Fibroblast of lung (primary cell): ENCODE results near the gene OPRM1. TPM values are rescaled to one million over a fixed set of nuclear protein-coding genes. Genes with fewer than 3 reads are reported as not detected.

ENCODE experiments used
- DNase-seq, 2 donors: peaks; one replicate each; pipeline versions ENCODE4 v3.0.0 to v3.0.0-alpha.2; 2010; ENCODE audit warnings: low read depth in 2 of 2
- H2AFZ ChIP-seq: 2 replicates; pipeline ENCODE4 v1.5.1; 2012; ENCODE audit warnings: low read length, control low read depth, inconsistent platforms
- H3K27ac ChIP-seq: 2 replicates; pipeline ENCODE4 v1.5.1; 2011; ENCODE audit warnings: low read length, control low read depth; ENCODE audit not compliant: insufficient read depth
- H3K27me3 ChIP-seq: 2 replicates; pipeline ENCODE4 v1.5.1; 2011; ENCODE audit warnings: mild to moderate bottlenecking, low read length; ENCODE audit not compliant: control insufficient read depth, insufficient read depth
- H3K36me3 ChIP-seq: 2 replicates; pipeline ENCODE4 v1.5.1; 2011; ENCODE audit warnings: low read length; ENCODE audit not compliant: control insufficient read depth, insufficient read depth
- H3K4me1 ChIP-seq: 2 replicates; pipeline ENCODE4 v1.5.1; 2011; ENCODE audit warnings: low read length; ENCODE audit not compliant: control insufficient read depth, insufficient read depth; ENCODE audit errors: extremely low read depth
- H3K4me2 ChIP-seq: 2 replicates; pipeline ENCODE4 v1.5.1; 2011; ENCODE audit warnings: low read length, control low read depth; ENCODE audit not compliant: insufficient read depth; ENCODE audit errors: extremely low read depth
- H3K4me3 ChIP-seq, 4 experiments: fragments of 200-600 bp in 1 of 4; sonication (generic) in 1 of 4; replicated peaks in 1 of 4; 2 replicates each; pipeline ENCODE4 v1.5.1; 2011 to 2016; ENCODE audit warnings: low read length in 4 of 4, low read depth in 3 of 4, mild to moderate bottlenecking in 3 of 4, control low read depth in 2 of 4, inconsistent platforms in 1 of 4, mixed read lengths in 1 of 4; ENCODE audit not compliant: insufficient read depth in 1 of 4; ENCODE audit errors: control extremely low read depth in 1 of 4
- H3K79me2 ChIP-seq: 2 replicates; pipeline ENCODE4 v1.5.1; 2012; ENCODE audit warnings: mild to moderate bottlenecking, low read length, inconsistent platforms; ENCODE audit not compliant: control insufficient read depth, insufficient read depth
- H3K9ac ChIP-seq: 2 replicates; pipeline ENCODE4 v1.5.1; 2011; ENCODE audit warnings: mild to moderate bottlenecking, low read length, control low read depth; ENCODE audit not compliant: insufficient read depth
- H3K9me3 ChIP-seq: 2 replicates; pipeline ENCODE4 v1.5.1; 2012; ENCODE audit warnings: low read depth, low read length; ENCODE audit not compliant: control insufficient read depth, insufficient read depth
- H4K20me1 ChIP-seq: 2 replicates; pipeline ENCODE4 v1.5.1; 2011; ENCODE audit warnings: low read length; ENCODE audit not compliant: control insufficient read depth, insufficient read depth; ENCODE audit errors: extremely low read depth
- CTCF ChIP-seq, 2 donors: IDR thresholded peaks in 1 of 2; conservative IDR thresholded peaks in 1 of 2; 1 replicate in 1 of 2; 2 replicates in 1 of 2; pipeline ENCODE4 v1.5.1; 2011 to 2012; ENCODE audit warnings: low read length in 2 of 2, control low read depth in 1 of 2, inconsistent platforms in 1 of 2, low read depth in 1 of 2, mild to moderate bottlenecking in 1 of 2
- EZH2 ChIP-seq: IDR thresholded peaks from 2 replicates; pipeline ENCODE4 v1.5.1; 2012; ENCODE audit warnings: low read length, control low read depth, mild to moderate bottlenecking; ENCODE audit errors: missing control alignments
- polyA plus RNA-seq, 2 donors: library from polyadenylated mRNA; depleted of rRNA in 1 of 2; stranded (reverse) in 1 of 2; unstranded in 1 of 2; fragments of >200 nt; gene quantifications; 2 replicates each; pipeline ENCODE4 v1.2.1, GENCODE V29; 2011 to 2012; ENCODE audit warnings: missing spikeins in 1 of 2
- total RNA-seq: library from RNA; depleted of rRNA; stranded (reverse); fragments of >200 nt; gene quantifications from 2 replicates; pipeline ENCODE4 v1.2.1, GENCODE V29; 2014

The OPRM1 gene
- total and polyA plus RNA-seq, 2 donors (not counting 1 experiment from before 2014, with no cell fraction given): not detected

DNA sequence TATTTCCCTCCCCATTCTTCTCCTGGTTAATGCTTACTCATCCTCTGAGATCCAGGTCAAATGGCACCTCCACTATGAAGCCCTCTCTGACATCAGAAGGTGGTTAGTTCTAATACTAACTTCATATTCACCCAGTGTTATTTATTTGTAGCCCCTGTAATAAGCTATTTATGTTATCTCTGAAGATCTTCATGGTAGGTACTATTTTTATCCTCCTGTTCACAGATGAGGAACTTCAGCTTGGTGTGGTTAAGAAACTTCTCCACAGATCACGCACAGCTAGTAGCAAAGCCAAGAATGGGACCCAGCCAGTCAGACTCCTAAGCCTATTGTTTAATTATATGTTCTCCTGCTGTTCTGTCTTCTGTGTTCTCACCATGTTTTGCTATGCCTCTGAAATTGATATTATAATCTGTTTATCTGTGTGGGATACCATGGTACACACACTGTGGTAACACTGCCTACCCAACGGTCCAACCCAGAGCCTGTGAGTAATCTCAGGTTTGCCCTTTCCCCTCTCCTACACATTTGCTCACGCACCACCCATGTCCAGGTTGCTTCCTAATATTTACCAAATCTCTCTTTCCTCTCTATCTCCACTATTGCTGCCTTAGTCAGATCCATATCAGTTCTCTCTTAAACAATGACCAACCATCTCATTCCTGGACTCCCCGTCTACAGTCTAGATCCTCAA, 219.2 kb downstream of the OPRM1 start:
- no peak overlapping the region for H3K4me2 ChIP-seq
- no peak for DNase-seq
- no peaks in the 10 kb centered on the region for H4K20me1 ChIP-seq
- no peaks in the 10 kb centered on the region for H3K79me2 ChIP-seq
- no peak overlapping the region for H2AFZ ChIP-seq
- no peak for TF ChIP-seq CTCF (conservative IDR thresholded peaks at IDR 0.05 in 1 of 2, IDR thresholded peaks at IDR 0.05 in 1 of 2; ENCODE audit: low read depth in 1 of 2, low read length in 2 of 2)
- no peak overlapping the region for H3K27ac ChIP-seq
- H3K4me1 ChIP-seq: no peaks in the 10 kb centered on the region
- H3K9ac ChIP-seq: no peak overlapping the region
- H3K36me3 ChIP-seq: no peaks in the 10 kb centered on the region
- no peak overlapping the region for H3K4me3 ChIP-seq
- H3K27me3 ChIP-seq: no peaks in the 10 kb centered on the region
- no peaks in the 10 kb centered on the region for H3K9me3 ChIP-seq

GRCh38 chr6:154261688-154262397, 222.8 kb downstream of the OPRM1 start:
- no peak overlapping the region for H3K27ac ChIP-seq
- no peaks in the 10 kb centered on the region for H3K79me2 ChIP-seq
- H3K4me2 ChIP-seq: no peak overlapping the region
- no peaks in the 10 kb centered on the region for H4K20me1 ChIP-seq
- TF ChIP-seq EZH2 (no peak), CTCF (conservative IDR thresholded peaks at IDR 0.05 in 1 of 2, IDR thresholded peaks at IDR 0.05 in 1 of 2; ENCODE audit: low read depth in 1 of 2, low read length in 2 of 2) (no peak)
- no peaks in the 10 kb centered on the region for H3K36me3 ChIP-seq
- no peaks in the 10 kb centered on the region for H3K9me3 ChIP-seq
- no peak for DNase-seq
- no peak overlapping the region for H2AFZ ChIP-seq
- H3K9ac ChIP-seq: no peak overlapping the region
- no peaks in the 10 kb centered on the region for H3K27me3 ChIP-seq
- H3K4me1 ChIP-seq: no peaks in the 10 kb centered on the region
- H3K4me3 ChIP-seq: no peak overlapping the region

- no peaks in the 10 kb centered on the region for H3K27me3 ChIP-seq
- DNase-seq: no peak
- TF ChIP-seq CTCF (conservative IDR thresholded peaks at IDR 0.05 in 1 of 2, IDR thresholded peaks at IDR 0.05 in 1 of 2; ENCODE audit: low read depth in 1 of 2, low read length in 2 of 2): no peak
- TF ChIP-seq EZH2: no peak
- H3K79me2 ChIP-seq: no peaks in the 10 kb centered on the region
- H3K4me3 ChIP-seq: no peak overlapping the region
- H3K9ac ChIP-seq: no peak overlapping the region
- H4K20me1 ChIP-seq: no peaks in the 10 kb centered on the region
- no peak overlapping the region for H3K4me2 ChIP-seq
- no peaks in the 10 kb centered on the region for H3K4me1 ChIP-seq
- H3K9me3 ChIP-seq: no peaks in the 10 kb centered on the region
- no peak overlapping the region for H3K27ac ChIP-seq
- no peaks in the 10 kb centered on the region for H3K36me3 ChIP-seq
- no peak overlapping the region for H2AFZ ChIP-seq
These were observed 227.6 kb downstream of the OPRM1 start for GRCh38 chr6:154266560-154267099.
